Nephron (organoid): Measurements from ENCODE around the gene TMEM25.
A peak's percentile ranks its signal among the peaks of the same experiment; 100 is the strongest.
"Not testable (repeated sequence)": the region's sequence is repeated elsewhere in the genome, so short reads cannot be mapped to it uniquely, and the experiment has no call there.

Experiments used
- H3K27ac Mint-ChIP-seq, 3 experiments: 2 replicates each; pipeline ENCODE4 v1.8.0; 2020; ENCODE audit warnings: mixed read lengths in 3 of 3, mild to moderate bottlenecking in 2 of 3, moderate library complexity in 1 of 3
- H3K27me3 Mint-ChIP-seq: 2 replicates; pipeline ENCODE4 v1.8.0; 2021; ENCODE audit warnings: low read depth, mild to moderate bottlenecking, moderate library complexity, mixed read lengths
- H3K36me3 Mint-ChIP-seq: 2 replicates; pipeline ENCODE4 v1.8.0; 2020; ENCODE audit warnings: low read depth, mixed read lengths
- H3K4me1 Mint-ChIP-seq: 2 replicates; pipeline ENCODE4 v1.8.0; 2020; ENCODE audit warnings: mixed read lengths
- H3K4me3 Mint-ChIP-seq, 3 experiments: 2 replicates each; pipeline ENCODE4 v1.8.0; 2020; ENCODE audit warnings: mild to moderate bottlenecking in 3 of 3, mixed read lengths in 3 of 3, moderate library complexity in 2 of 3
- H3K9me3 Mint-ChIP-seq: 2 replicates; pipeline ENCODE4 v1.8.0; 2020; ENCODE audit warnings: mixed read lengths
- CTCF ChIP-seq, 3 experiments: fragments of 200-600 bp; sonication (generic); IDR thresholded peaks; one replicate each; pipeline ENCODE4 v1.5.0; 2021; ENCODE audit warnings: antibody characterized with exemption in 3 of 3; ENCODE audit not compliant: unreplicated experiment in 3 of 3

The TMEM25 gene

DNA sequence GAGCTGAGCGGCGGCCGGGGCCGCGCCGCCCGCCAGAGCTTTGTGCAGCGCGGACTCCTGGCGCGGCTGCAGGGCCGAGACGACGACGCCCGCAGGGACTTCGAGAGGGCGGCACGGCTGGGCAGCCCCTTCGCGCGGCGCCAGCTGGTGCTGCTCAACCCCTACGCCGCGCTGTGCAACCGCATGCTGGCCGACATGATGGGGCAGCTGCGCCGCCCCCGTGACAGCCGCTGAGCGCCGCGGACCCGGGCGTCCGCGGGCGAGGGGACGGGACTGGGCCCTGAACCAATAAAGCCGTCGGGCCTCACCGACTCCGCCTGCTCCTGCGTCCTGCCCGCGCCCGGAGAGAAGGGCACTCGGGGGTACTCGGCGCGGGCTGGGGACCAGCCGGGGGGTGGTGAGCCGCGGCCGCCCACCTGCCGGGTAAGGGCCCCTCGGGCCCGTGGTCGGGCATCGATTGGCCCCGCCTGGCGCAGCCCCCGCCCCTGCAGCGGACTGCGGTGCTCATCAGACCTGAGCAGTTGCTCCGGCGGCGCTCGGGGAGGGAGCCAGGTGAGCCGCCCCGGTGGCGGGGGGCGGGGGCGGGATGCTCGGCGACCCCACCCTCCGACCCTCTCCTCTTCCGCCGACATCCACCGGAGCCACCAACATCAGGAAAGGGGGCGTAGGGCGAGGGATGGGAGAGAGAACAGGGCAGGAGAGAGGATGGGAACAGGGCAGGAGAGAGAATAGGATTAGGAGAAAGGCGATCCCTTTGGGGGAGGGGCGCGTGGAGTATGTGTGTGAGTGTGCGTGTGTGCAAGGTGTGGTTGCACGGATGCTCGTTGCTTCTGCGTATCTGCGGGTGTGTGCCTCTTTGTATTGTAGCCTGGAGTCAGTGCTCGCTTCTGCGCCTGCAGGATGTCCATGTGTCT is at the start of gene TMEM25:
TMEM25 (plus strand) TSS at position 510 of the 914 bp plus-strand sequence. CDS start 610 bp downstream, outside the sequence.
- Mint-ChIP-seq H3K4me1 (peaks cover 35% of the 10 kb centered on the region), H3K27me3 (peaks cover 4% of the 10 kb centered on the region), H3K9me3 (no peaks in the 10 kb centered on the region), H3K36me3 (peaks cover 15% of the 10 kb centered on the region), H3K4me3 (peak within 1 kb of the TSS; percentile 95 to 99 (median 98)), H3K27ac (peak within 1 kb of the TSS; percentile 94 to 98 (median 97))
- TF ChIP-seq CTCF (IDR thresholded peaks at IDR 0.05; ENCODE audit: unreplicated experiment in 3 of 3), result no peak

- not testable (repeated sequence) for H3K9me3 Mint-ChIP-seq
Measured at GRCh38 chr11:118481238-118481637, 49.8 kb upstream of the TMEM25 start.

GRCh38 chr11:118484405-118484804 is 46.6 kb upstream of the TMEM25 start:
- TF ChIP-seq CTCF (IDR thresholded peaks at IDR 0.05; ENCODE audit: unreplicated experiment in 3 of 3), result no peak
- Mint-ChIP-seq H3K36me3 (peaks cover 70% of the 10 kb centered on the region), H3K4me3 (no peak overlapping the region), H3K9me3 (no peaks in the 10 kb centered on the region), H3K27me3 (no peaks in the 10 kb centered on the region), H3K4me1 (no peaks in the 10 kb centered on the region), H3K27ac (no peak overlapping the region)

More at GRCh38 chr11:118481238-118481637, 49.8 kb upstream of the TMEM25 start:
- peaks cover 81% of the 10 kb centered on the region for H3K36me3 Mint-ChIP-seq
- not testable (repeated sequence) for H3K4me3 Mint-ChIP-seq, H3K27me3 Mint-ChIP-seq, H3K4me1 Mint-ChIP-seq, H3K27ac Mint-ChIP-seq

DNA sequence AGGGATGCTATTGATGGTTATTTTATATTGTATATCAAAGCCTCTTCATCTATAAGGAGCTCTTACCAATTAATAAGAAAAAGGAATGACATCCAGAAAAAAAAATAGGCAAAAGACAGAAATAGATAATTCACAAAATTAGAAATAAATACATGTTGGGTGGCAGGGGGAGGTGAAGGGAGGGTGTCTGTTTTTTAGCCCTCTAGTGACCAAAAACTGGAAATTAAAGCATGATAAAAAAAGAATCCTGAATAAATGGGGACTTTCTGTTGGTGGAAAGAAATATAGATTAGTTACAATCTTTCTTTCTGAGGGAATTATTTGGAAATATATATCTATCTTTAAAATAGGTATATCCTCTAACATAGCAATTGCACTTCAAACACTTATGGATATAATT is 45.7 kb upstream of the TMEM25 start:
- no peak overlapping the region for H3K4me3 Mint-ChIP-seq
- no peaks in the 10 kb centered on the region for H3K4me1 Mint-ChIP-seq
- H3K9me3 Mint-ChIP-seq, result no peaks in the 10 kb centered on the region
- H3K36me3 Mint-ChIP-seq, result peaks cover 68% of the 10 kb centered on the region
- H3K27me3 Mint-ChIP-seq, result no peaks in the 10 kb centered on the region
- no peak overlapping the region for H3K27ac Mint-ChIP-seq
- no peak for TF ChIP-seq CTCF (IDR thresholded peaks at IDR 0.05; ENCODE audit: unreplicated experiment in 3 of 3)

GRCh38 chr11:118488480-118489109 is 42.4 kb upstream of the TMEM25 start:
- Mint-ChIP-seq H3K27ac (no peak overlapping the region), H3K36me3 (peaks cover 65% of the 10 kb centered on the region), H3K4me3 (no peak overlapping the region), H3K27me3 (no peaks in the 10 kb centered on the region), H3K9me3 (no peaks in the 10 kb centered on the region), H3K4me1 (no peaks in the 10 kb centered on the region)
- TF ChIP-seq CTCF (IDR thresholded peaks at IDR 0.05; ENCODE audit: unreplicated experiment in 3 of 3), result peak; percentile 75 to 82 (median 80)

- H3K4me1 Mint-ChIP-seq, result no peaks in the 10 kb centered on the region
- H3K9me3 Mint-ChIP-seq, result no peaks in the 10 kb centered on the region
- no peak overlapping the region for H3K27ac Mint-ChIP-seq
- TF ChIP-seq CTCF (IDR thresholded peaks at IDR 0.05; ENCODE audit: unreplicated experiment in 3 of 3), result no peak
- no peaks in the 10 kb centered on the region for H3K27me3 Mint-ChIP-seq
- no peak overlapping the region for H3K4me3 Mint-ChIP-seq
- H3K36me3 Mint-ChIP-seq, result peaks cover 64% of the 10 kb centered on the region
Measured at GRCh38 chr11:118491041-118491440, 40.0 kb upstream of the TMEM25 start.
